ENCODE measurements around the gene ZNF860.
"Not testable (repeated sequence)": the region's sequence is repeated elsewhere in the genome, so short reads cannot be mapped to it uniquely, and the experiment has no call there.

DNA sequence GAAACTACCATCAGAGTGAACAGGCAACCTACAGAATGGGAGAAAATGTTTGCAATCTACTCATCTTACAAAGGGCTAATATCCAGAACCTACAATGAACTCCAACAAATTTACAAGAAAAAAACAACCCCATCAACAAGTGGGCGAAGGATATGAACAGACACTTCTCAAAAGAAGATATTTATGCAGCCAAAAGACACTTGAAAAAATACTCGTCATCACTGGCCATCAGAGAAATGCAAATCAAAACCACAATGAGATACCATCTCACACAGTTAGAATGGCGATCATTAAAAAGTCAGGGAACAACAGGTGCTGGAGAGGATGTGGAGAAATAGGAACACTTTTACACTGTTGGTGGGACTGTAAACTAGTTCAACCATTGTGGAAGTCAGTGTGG lies 34.1 kb downstream of the ZNF860 start:
- TF ChIP-seq, protein P1, sequence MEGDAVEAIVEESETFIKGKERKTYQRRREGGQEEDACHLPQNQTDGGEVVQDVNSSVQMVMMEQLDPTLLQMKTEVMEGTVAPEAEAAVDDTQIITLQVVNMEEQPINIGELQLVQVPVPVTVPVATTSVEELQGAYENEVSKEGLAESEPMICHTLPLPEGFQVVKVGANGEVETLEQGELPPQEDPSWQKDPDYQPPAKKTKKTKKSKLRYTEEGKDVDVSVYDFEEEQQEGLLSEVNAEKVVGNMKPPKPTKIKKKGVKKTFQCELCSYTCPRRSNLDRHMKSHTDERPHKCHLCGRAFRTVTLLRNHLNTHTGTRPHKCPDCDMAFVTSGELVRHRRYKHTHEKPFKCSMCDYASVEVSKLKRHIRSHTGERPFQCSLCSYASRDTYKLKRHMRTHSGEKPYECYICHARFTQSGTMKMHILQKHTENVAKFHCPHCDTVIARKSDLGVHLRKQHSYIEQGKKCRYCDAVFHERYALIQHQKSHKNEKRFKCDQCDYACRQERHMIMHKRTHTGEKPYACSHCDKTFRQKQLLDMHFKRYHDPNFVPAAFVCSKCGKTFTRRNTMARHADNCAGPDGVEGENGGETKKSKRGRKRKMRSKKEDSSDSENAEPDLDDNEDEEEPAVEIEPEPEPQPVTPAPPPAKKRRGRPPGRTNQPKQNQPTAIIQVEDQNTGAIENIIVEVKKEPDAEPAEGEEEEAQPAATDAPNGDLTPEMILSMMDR (conservative IDR thresholded peaks at IDR 0.05; ENCODE audit: low read length), result not testable (repeated sequence)
- TF ChIP-seq EZH2phosphoT487 (IDR thresholded peaks at IDR 0.05; ENCODE audit: borderline replicate concordance, low read depth, low read length), result not testable (repeated sequence)

Measured in OCI-LY7 (cell line).